ENCODE data around the gene SLU7.

- TF ChIP-seq CTCF (conservative IDR thresholded peaks at IDR 0.05; ENCODE audit: low read depth, low read length) = no peak
- TF ChIP-seq EZH2 (IDR thresholded peaks at IDR 0.05; ENCODE audit: low read length, unreplicated experiment) = no peak
- TF ChIP-seq EZH2phosphoT487 (IDR thresholded peaks at IDR 0.05; ENCODE audit: borderline replicate concordance, low read length) = no peak
These were observed 47.2 kb upstream of the SLU7 start for GRCh38 chr5:160466116-160466515.

Data from PC-3 (cell line).